Measurements from ENCODE around the gene CANX.

Gene CANX

DNA sequence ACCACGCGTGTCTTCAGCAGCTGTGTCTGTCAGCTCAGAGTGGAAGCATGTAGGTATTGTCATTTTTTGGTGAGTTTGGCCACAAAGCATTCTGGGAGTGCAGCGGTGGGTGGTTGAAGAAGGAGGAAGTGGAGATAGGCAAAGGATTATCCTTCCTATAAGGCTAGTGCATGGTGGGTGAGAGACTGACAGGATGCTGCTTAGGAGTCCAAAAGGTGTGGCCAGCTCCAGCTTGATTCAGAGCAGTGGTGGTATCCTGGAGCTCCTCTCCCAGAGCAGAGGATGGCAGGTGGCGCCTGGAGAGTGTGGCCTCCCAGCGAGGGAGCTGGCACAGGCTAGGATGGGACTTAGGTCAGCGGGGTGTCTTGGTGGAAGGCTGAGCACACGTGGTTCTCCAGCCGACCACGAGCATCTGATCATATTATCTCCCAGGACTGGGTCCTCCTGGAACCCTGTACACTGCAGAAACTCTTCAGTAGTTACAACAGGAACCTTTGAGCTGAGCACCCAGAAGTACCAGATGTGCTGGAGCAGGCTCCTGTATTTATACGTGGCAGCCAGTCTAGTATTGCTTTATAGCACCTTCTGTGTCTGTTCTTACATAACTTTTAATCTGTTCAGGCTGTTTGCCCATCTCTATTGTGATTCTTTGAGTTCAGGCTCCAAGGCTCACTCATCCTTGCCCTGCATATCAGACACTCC is 63.5 kb downstream of the CANX start:
- H3K4me1 ChIP-seq (ENCODE audit: insufficient read depth, low read length, poor library complexity, severe bottlenecking) = peaks cover 7% of the 10 kb centered on the region
- no peak overlapping the region for H2AFZ ChIP-seq (ENCODE audit: low read length)
- H3K27me3 ChIP-seq (ENCODE audit: insufficient read depth, low read length, poor library complexity, severe bottlenecking) = no peaks in the 10 kb centered on the region
- no peaks in the 10 kb centered on the region for H3K9me2 ChIP-seq (replicated peaks; ENCODE audit: low read depth, low read length)
- H3K9me3 ChIP-seq (ENCODE audit: insufficient read depth, low read depth, low read length) = no peaks in the 10 kb centered on the region
- TF ChIP-seq CTCF (conservative IDR thresholded peaks at IDR 0.05; ENCODE audit: low read length) (no peak), EZH2phosphoT487 (IDR thresholded peaks at IDR 0.05; ENCODE audit: borderline replicate concordance) (no peak)
- peaks cover 24% of the 10 kb centered on the region for H4K20me1 ChIP-seq (ENCODE audit: insufficient read depth, low read length, poor library complexity, severe bottlenecking)
- H3K36me3 ChIP-seq (ENCODE audit: insufficient read depth, low read length) = peaks cover 18% of the 10 kb centered on the region; the same call in 1 of the 2 replicates
- no peak overlapping the region for H3K4me2 ChIP-seq (ENCODE audit: low read depth, low read length, poor library complexity, severe bottlenecking)
- H3K79me2 ChIP-seq (ENCODE audit: insufficient read depth, low read length) = peaks cover 50% of the 10 kb centered on the region
- no peak overlapping the region for H3K9ac ChIP-seq (ENCODE audit: low read depth, low read length, poor library complexity, severe bottlenecking)
- H3K4me3 ChIP-seq (ENCODE audit: low read length, poor library complexity, severe bottlenecking) = no peak overlapping the region
- no peaks in the 10 kb centered on the region for H3F3A ChIP-seq (ENCODE audit: low read depth)

GRCh38 chr5:179762781-179763176 is 64.0 kb downstream of the CANX start:
- Histone ChIP-seq H3K36me3 (ENCODE audit: insufficient read depth, low read length) (peaks cover 23% of the 10 kb centered on the region; the same call in 1 of the 2 replicates), H3K4me2 (ENCODE audit: low read depth, low read length, poor library complexity, severe bottlenecking) (no peak overlapping the region), H3K4me1 (ENCODE audit: insufficient read depth, low read length, poor library complexity, severe bottlenecking) (peaks cover 7% of the 10 kb centered on the region), H3K4me3 (ENCODE audit: low read length, poor library complexity, severe bottlenecking) (no peak overlapping the region), H3F3A (ENCODE audit: low read depth) (no peaks in the 10 kb centered on the region), H3K9ac (ENCODE audit: low read depth, low read length, poor library complexity, severe bottlenecking) (no peak overlapping the region), H2AFZ (ENCODE audit: low read length) (no peak overlapping the region), H4K20me1 (ENCODE audit: insufficient read depth, low read length, poor library complexity, severe bottlenecking) (peaks cover 24% of the 10 kb centered on the region), H3K79me2 (ENCODE audit: insufficient read depth, low read length) (peaks cover 46% of the 10 kb centered on the region), H3K27me3 (ENCODE audit: insufficient read depth, low read length, poor library complexity, severe bottlenecking) (no peaks in the 10 kb centered on the region), H3K9me3 (ENCODE audit: insufficient read depth, low read depth, low read length) (no peaks in the 10 kb centered on the region), H3K9me2 (replicated peaks; ENCODE audit: low read depth, low read length) (no peaks in the 10 kb centered on the region)
- no peak for TF ChIP-seq EZH2phosphoT487 (IDR thresholded peaks at IDR 0.05; ENCODE audit: borderline replicate concordance)
- no peak for TF ChIP-seq CTCF (conservative IDR thresholded peaks at IDR 0.05; ENCODE audit: low read length)

DNA sequence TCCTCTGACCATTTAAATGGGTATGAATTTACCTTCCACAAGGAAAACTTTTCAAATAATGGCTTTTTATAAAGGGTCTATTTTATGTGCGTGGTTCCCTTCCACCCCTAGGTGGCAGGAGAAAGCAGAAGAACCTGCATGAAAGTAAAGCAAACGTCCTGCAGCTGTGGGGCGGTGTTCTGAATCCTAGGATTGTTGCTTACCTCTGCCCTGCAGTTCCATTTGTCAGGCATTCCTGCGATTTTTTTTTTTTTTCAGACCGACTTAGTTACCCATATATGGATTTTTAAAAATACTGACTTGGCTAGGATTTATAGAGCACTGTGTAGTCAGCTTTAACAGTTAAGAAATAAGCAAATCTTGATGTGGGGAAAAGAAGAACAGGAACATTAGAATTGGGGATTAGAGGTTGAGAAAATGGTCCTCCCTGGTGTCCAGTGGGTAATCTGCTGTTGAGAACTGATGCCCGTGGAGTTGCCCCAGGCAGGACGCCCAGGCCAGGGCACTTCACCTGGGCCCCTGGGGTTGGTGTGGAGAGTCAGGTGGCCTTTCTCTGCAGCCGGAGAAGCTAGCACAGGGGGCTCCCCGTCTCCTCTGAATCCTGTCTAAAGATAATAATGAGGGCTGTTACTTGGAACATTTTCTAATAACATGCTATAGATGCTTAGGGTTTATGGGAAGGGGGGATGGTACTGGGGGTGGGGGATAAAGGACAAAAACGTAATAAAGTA is 64.6 kb downstream of the CANX start:
- no peak overlapping the region for H2AFZ ChIP-seq (ENCODE audit: low read length)
- no peak overlapping the region for H3K4me3 ChIP-seq (ENCODE audit: low read length, poor library complexity, severe bottlenecking)
- TF ChIP-seq EZH2phosphoT487 (IDR thresholded peaks at IDR 0.05; ENCODE audit: borderline replicate concordance) = no peak
- TF ChIP-seq CTCF (conservative IDR thresholded peaks at IDR 0.05; ENCODE audit: low read length) = peak; percentile 71
- H3K9me2 ChIP-seq (replicated peaks; ENCODE audit: low read depth, low read length) = no peaks in the 10 kb centered on the region
- H3K27me3 ChIP-seq (ENCODE audit: insufficient read depth, low read length, poor library complexity, severe bottlenecking) = no peaks in the 10 kb centered on the region
- H3K4me1 ChIP-seq (ENCODE audit: insufficient read depth, low read length, poor library complexity, severe bottlenecking) = peaks cover 7% of the 10 kb centered on the region
- H3K9me3 ChIP-seq (ENCODE audit: insufficient read depth, low read depth, low read length) = no peaks in the 10 kb centered on the region
- no peak overlapping the region for H3K9ac ChIP-seq (ENCODE audit: low read depth, low read length, poor library complexity, severe bottlenecking)
- H3K79me2 ChIP-seq (ENCODE audit: insufficient read depth, low read length) = peaks cover 40% of the 10 kb centered on the region
- no peaks in the 10 kb centered on the region for H3F3A ChIP-seq (ENCODE audit: low read depth)
- peaks cover 26% of the 10 kb centered on the region; the same call in 1 of the 2 replicates for H3K36me3 ChIP-seq (ENCODE audit: insufficient read depth, low read length)
- peaks cover 21% of the 10 kb centered on the region for H4K20me1 ChIP-seq (ENCODE audit: insufficient read depth, low read length, poor library complexity, severe bottlenecking)
- H3K4me2 ChIP-seq (ENCODE audit: low read depth, low read length, poor library complexity, severe bottlenecking) = no peak overlapping the region

Data from Loucy (cell line).